Stimulated activated CD8-positive, alpha-beta memory T cell treated with anti-CD3 and anti-CD28 coated beads, Interleukin-15, amount 100 ng/mL, for 24 hours (primary cell): ENCODE data around the gene RDX.
"Not testable (repeated sequence)": the region's sequence is repeated elsewhere in the genome, so short reads cannot be mapped to it uniquely, and the experiment has no call there.

ENCODE experiments used
- DNase-seq: peaks from one replicate; pipeline ENCODE4 v3.0.0-alpha.2; 2020; ENCODE audit warnings: low read depth

RDX gene

GRCh38 chr11:110296226-110297075, at the start of gene RDX:
Gene RDX (minus strand): TSS chr11:110296614. CDS start chr11:110279692, 16,922 bp downstream.
- DNase-seq = peak; percentile 33

- DNase-seq = no peak
These were observed 49.3 kb upstream of the RDX start for GRCh38 chr11:110345743-110346142.

GRCh38 chr11:110340436-110340835, 44.0 kb upstream of the RDX start:
- DNase-seq = no peak

- no peak for DNase-seq
These were observed 43.2 kb upstream of the RDX start for GRCh38 chr11:110339456-110340250.

- no peak for DNase-seq
These were observed 42.3 kb upstream of the RDX start for GRCh38 chr11:110338684-110339083.

- no peak for DNase-seq
These were observed 41.3 kb upstream of the RDX start for GRCh38 chr11:110337570-110338193.

GRCh38 chr11:110336054-110336453, 39.6 kb upstream of the RDX start:
- no peak for DNase-seq

- DNase-seq = no peak
These were observed 38.9 kb upstream of the RDX start for GRCh38 chr11:110335358-110335757.

GRCh38 chr11:110331626-110332025, 35.2 kb upstream of the RDX start:
- DNase-seq = no peak

GRCh38 chr11:110329445-110329844, 33.0 kb upstream of the RDX start:
- no peak for DNase-seq

GRCh38 chr11:110327508-110327907, 31.1 kb upstream of the RDX start:
- no peak for DNase-seq

- DNase-seq = no peak
These were observed 27.4 kb upstream of the RDX start for GRCh38 chr11:110323786-110324185.

- no peak for DNase-seq
These were observed 23.1 kb upstream of the RDX start for GRCh38 chr11:110319501-110319900.

GRCh38 chr11:110318638-110319404, 22.4 kb upstream of the RDX start:
- no peak for DNase-seq

GRCh38 chr11:110317516-110317932, 21.1 kb upstream of the RDX start:
- DNase-seq = no peak

- DNase-seq = no peak
These were observed 18.1 kb upstream of the RDX start for GRCh38 chr11:110314366-110315095.

- no peak for DNase-seq
These were observed 16.3 kb upstream of the RDX start for GRCh38 chr11:110312670-110313069.

GRCh38 chr11:110311783-110312579, 15.6 kb upstream of the RDX start:
- no peak for DNase-seq

- no peak for DNase-seq
These were observed 11.7 kb upstream of the RDX start for GRCh38 chr11:110308071-110308470.

GRCh38 chr11:110306019-110306388, 9.6 kb upstream of the RDX start:
- not testable (repeated sequence) for DNase-seq
